C4-2B (cell line): ENCODE data around the gene FGB.

Experiments used
- ZFX ChIP-seq: fragments of 450-650 bp; IDR thresholded peaks from 2 replicates; pipeline ENCODE4 v1.6.1; 2017
- TF ChIP-seq, protein P1 (sequence below): fragments of 450-650 bp; conservative IDR thresholded peaks from 2 replicates; pipeline ENCODE4 v1.5.1; 2017; ENCODE audit warnings: mild to moderate bottlenecking

DNA sequence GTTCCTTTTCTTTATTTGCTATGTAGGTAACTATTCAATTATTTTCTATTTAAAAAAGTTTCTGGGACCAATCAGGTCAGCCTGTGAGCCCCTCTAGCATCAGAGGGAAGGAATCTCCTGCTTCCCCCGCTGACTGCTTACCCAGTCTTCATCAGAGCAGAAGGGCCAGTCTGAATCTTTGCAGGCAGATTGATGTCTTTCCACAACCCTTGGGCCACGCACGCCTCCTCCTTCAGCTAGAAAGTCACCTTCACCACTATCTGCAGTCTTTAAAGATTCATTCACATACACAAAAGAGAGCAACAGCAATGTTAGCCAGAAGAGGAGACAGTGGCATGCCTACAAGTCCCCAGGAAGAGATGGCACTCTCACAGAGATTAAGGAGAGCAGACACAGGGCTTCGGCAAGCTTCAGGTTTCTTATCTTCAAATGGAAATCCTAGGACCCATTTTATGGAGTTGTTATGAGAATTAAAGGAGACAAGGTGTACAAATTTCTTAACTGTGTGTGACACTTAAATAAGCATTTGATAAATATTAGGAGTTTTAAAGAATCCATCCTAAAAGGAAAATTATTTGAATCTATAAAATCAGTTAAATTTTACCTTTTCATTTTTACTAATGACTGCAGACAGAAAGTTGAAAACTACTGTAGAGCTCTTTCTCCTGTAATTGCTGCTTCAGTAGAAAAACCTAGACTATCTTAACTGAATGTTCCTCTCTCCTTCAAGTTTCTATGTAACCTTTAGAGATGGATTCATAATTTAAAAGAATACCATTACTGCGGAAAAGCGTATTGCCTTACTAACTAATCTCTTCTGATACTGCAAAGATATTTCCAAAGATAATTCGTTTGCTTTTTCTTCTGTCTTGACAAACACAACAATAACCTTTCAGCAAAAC is 26.7 kb downstream of the FGB start:
- TF ChIP-seq, protein P1, sequence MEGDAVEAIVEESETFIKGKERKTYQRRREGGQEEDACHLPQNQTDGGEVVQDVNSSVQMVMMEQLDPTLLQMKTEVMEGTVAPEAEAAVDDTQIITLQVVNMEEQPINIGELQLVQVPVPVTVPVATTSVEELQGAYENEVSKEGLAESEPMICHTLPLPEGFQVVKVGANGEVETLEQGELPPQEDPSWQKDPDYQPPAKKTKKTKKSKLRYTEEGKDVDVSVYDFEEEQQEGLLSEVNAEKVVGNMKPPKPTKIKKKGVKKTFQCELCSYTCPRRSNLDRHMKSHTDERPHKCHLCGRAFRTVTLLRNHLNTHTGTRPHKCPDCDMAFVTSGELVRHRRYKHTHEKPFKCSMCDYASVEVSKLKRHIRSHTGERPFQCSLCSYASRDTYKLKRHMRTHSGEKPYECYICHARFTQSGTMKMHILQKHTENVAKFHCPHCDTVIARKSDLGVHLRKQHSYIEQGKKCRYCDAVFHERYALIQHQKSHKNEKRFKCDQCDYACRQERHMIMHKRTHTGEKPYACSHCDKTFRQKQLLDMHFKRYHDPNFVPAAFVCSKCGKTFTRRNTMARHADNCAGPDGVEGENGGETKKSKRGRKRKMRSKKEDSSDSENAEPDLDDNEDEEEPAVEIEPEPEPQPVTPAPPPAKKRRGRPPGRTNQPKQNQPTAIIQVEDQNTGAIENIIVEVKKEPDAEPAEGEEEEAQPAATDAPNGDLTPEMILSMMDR, result no peak
- TF ChIP-seq ZFX, result no peak
